MCF 10A (cell line): Measurements from ENCODE around the gene SMTNL2. TPM values are rescaled to one million over a fixed set of nuclear protein-coding genes. Genes with fewer than 3 reads are reported as not detected.
"Not testable (repeated sequence)": the region's sequence is repeated elsewhere in the genome, so short reads cannot be mapped to it uniquely, and the experiment has no call there.

Source experiments
- BruUV-seq: library from RNA; stranded (reverse); fragments of 400-500 nt; replicated peaks from 2 replicates; lab custom pipeline; 2021; lab: Mats Ljungman, UMichigan
- CTCF ChIA-PET: fragments of 300-600 bp; sonication (Branson Sonifier 250); formaldehyde crosslinking; extraction: SDS; loops from one replicate; lab custom pipeline; 2021; ENCODE audit warnings: antibody characterized with exemption, inconsistent platforms; lab: Yijun Ruan, JAX
- POLR2A ChIA-PET: fragments of 300-600, 350-650 bp; sonication (Branson Sonifier 250); formaldehyde crosslinking; extraction: SDS; loops from one replicate; lab custom pipeline; 2020; ENCODE audit warnings: antibody characterized with exemption, inconsistent platforms; lab: Yijun Ruan, JAX
- DNase-seq: peaks from one replicate; pipeline ENCODE4 v3.0.0-alpha.2; 2018; ENCODE audit not compliant: unreplicated experiment
- H3K27ac Mint-ChIP-seq: one replicate; pipeline ENCODE4 v1.8.0; 2022; ENCODE audit warnings: mild to moderate bottlenecking, low read depth, mixed read lengths; ENCODE audit not compliant: unreplicated experiment
- H3K27me3 Mint-ChIP-seq: one replicate; pipeline ENCODE4 v1.8.0; 2022; ENCODE audit warnings: mixed read lengths; ENCODE audit not compliant: insufficient read depth, unreplicated experiment
- H3K36me3 Mint-ChIP-seq: one replicate; pipeline ENCODE4 v1.8.0; 2022; ENCODE audit warnings: mild to moderate bottlenecking, moderate library complexity, mixed read lengths; ENCODE audit not compliant: insufficient read depth, unreplicated experiment
- H3K4me1 Mint-ChIP-seq: one replicate; pipeline ENCODE4 v1.8.0; 2022; ENCODE audit warnings: mixed read lengths; ENCODE audit not compliant: insufficient read depth, unreplicated experiment
- H3K4me3 Mint-ChIP-seq: one replicate; pipeline ENCODE4 v1.8.0; 2022; ENCODE audit warnings: mild to moderate bottlenecking, moderate library complexity, mixed read lengths; ENCODE audit not compliant: unreplicated experiment
- H3K9me3 Mint-ChIP-seq: one replicate; pipeline ENCODE4 v1.8.0; 2022; ENCODE audit warnings: mixed read lengths; ENCODE audit not compliant: unreplicated experiment
- CTCF ChIP-seq: fragments of 200-600 bp; IDR thresholded peaks from one replicate; pipeline ENCODE4 v1.8.0; 2022; ENCODE audit warnings: antibody characterized with exemption, mild to moderate bottlenecking; ENCODE audit not compliant: unreplicated experiment
- intact Hi-C: fragments of 100-400 bp; cut with micrococcal nuclease; formaldehyde crosslinking; loops from 2 replicates; pipeline ENCODE4 v1.14.1; 2022
- total RNA-seq: library from RNA; stranded (reverse); gene quantifications from 2 replicates; pipeline ENCODE4 v1.2.3, GENCODE V29; 2022

Gene SMTNL2
- total RNA-seq, 1 experiment from 2014 or later = not detected

- no peak for TF ChIP-seq CTCF
- no peak for DNase-seq
- H3K36me3 Mint-ChIP-seq = no peaks in the 10 kb centered on the region
- intact Hi-C loops = no loop called here
- peaks cover 62% of the 10 kb centered on the region for H3K27me3 Mint-ChIP-seq
- POLR2A ChIA-PET = no interaction called here
- H3K27ac Mint-ChIP-seq = no peak overlapping the region
- no TSS peak for BruUV-seq
- no peaks in the 10 kb centered on the region for H3K9me3 Mint-ChIP-seq
- H3K4me3 Mint-ChIP-seq = no peak overlapping the region
- CTCF ChIA-PET = no interaction called here
- H3K4me1 Mint-ChIP-seq = no peaks in the 10 kb centered on the region
Measured at GRCh38 chr17:4587803-4588202, 3.5 kb downstream of the SMTNL2 start.

GRCh38 chr17:4588391-4588790, 4.1 kb downstream of the SMTNL2 start:
- H3K9me3 Mint-ChIP-seq = no peaks in the 10 kb centered on the region
- H3K27ac Mint-ChIP-seq = no peak overlapping the region
- H3K4me1 Mint-ChIP-seq = no peaks in the 10 kb centered on the region
- ChIA-PET CTCF (no interaction called here), POLR2A (no interaction called here)
- H3K27me3 Mint-ChIP-seq = peaks cover 56% of the 10 kb centered on the region
- intact Hi-C loops = no loop called here
- no TSS peak for BruUV-seq
- no peak for TF ChIP-seq CTCF
- no peaks in the 10 kb centered on the region for H3K36me3 Mint-ChIP-seq
- DNase-seq = no peak
- no peak overlapping the region for H3K4me3 Mint-ChIP-seq

- Mint-ChIP-seq H3K4me3 (no peak overlapping the region), H3K27ac (no peak overlapping the region), H3K9me3 (no peaks in the 10 kb centered on the region), H3K27me3 (peaks cover 50% of the 10 kb centered on the region), H3K4me1 (no peaks in the 10 kb centered on the region), H3K36me3 (no peaks in the 10 kb centered on the region)
- intact Hi-C loops = no loop called here
- BruUV-seq = no TSS peak
- no peak for DNase-seq
- ChIA-PET CTCF (interaction anchor here (1.1 to 1.7 kb wide), 2 partner anchors 22 to 24 kb away, joined by 3 to 4 read pairs; no protein-coding TSS in a partner anchor), POLR2A (no interaction called here)
- no peak for TF ChIP-seq CTCF
Measured at GRCh38 chr17:4588898-4589625, 4.7 kb downstream of the SMTNL2 start.

- H3K4me3 Mint-ChIP-seq, intact Hi-C loops, H3K27ac Mint-ChIP-seq, DNase-seq, H3K9me3 Mint-ChIP-seq, H3K36me3 Mint-ChIP-seq, POLR2A ChIA-PET, H3K4me1 Mint-ChIP-seq, BruUV-seq: not testable (repeated sequence)
- CTCF ChIA-PET = interaction anchor here (1.1 to 1.7 kb wide), 2 partner anchors 23 to 25 kb away, joined by 3 to 4 read pairs; no protein-coding TSS in a partner anchor
- H3K27me3 Mint-ChIP-seq = peaks cover 46% of the 10 kb centered on the region
Measured at GRCh38 chr17:4590042-4590441, 5.7 kb downstream of the SMTNL2 start.
